Esophagus squamous epithelium (tissue), 5 donors: ENCODE results near the gene OGN. TPM values are rescaled to one million over a fixed set of nuclear protein-coding genes. Genes with fewer than 3 reads are reported as not detected.
A peak's percentile ranks its signal among the peaks of the same experiment; 100 is the strongest.

Experiments used
- DNase-seq: peaks from one replicate; lab custom pipeline; 2025; lab: John Stamatoyannopoulos, UW
- H3K27ac ChIP-seq, 4 donors: fragments of 200-600 bp; sonication (generic); one replicate each; pipeline ENCODE4 v1.5.1; 2016 to 2019; ENCODE audit warnings: mild to moderate bottlenecking in 1 of 4
- H3K27me3 ChIP-seq, 4 donors: fragments of 200-600 bp; sonication (generic); 1 replicate in 3 of 4; 2 replicates in 1 of 4; pipeline versions ENCODE4 v1.5.1 to v1.6.0; 2017 to 2021; ENCODE audit warnings: antibody characterized with exemption in 1 of 4
- H3K36me3 ChIP-seq, 3 donors: fragments of 200-600 bp; sonication (generic); one replicate each; pipeline ENCODE4 v1.5.1; 2016 to 2019
- H3K4me1 ChIP-seq, 3 donors: fragments of 200-600 bp; sonication (generic); one replicate each; pipeline ENCODE4 v1.5.1; 2017 to 2019
- H3K4me3 ChIP-seq, 4 donors: fragments of 200-600 bp; sonication (generic); 1 replicate in 3 of 4; 2 replicates in 1 of 4; pipeline ENCODE4 v1.5.1; 2016 to 2019; ENCODE audit warnings: mild to moderate bottlenecking in 2 of 4, moderate library complexity in 1 of 4
- H3K9me3 ChIP-seq, 3 donors: fragments of 200-600 bp; sonication (generic); one replicate each; pipeline ENCODE4 v1.5.1; 2016 to 2019
- POLR2A ChIP-seq, 4 donors: fragments of 450-650 bp; IDR thresholded peaks; one replicate each; pipeline ENCODE4 v1.6.1; 2017; ENCODE audit warnings: antibody characterized with exemption in 4 of 4, mild to moderate bottlenecking in 4 of 4, moderate library complexity in 3 of 4
- WGBS, 2 donors: methylation state at CpG; one replicate each; pipeline ENCODE4 v1.1.5; 2018; 5-methylcytosine and 5-hydroxymethylcytosine counted together
- intact Hi-C: fragments of 100-400 bp; cut with DNase I; formaldehyde crosslinking; loops from one replicate; pipeline ENCODE4 v1.15.0; 2022
- total RNA-seq, 4 donors: library from RNA; depleted of rRNA; stranded (reverse); fragments of >200 nt; gene quantifications; one replicate each; pipeline ENCODE4 v1.1.0, GENCODE V29; 2016
- TF ChIP-seq, protein P1 (sequence below), 6 experiments: fragments of 450-650 bp in 4 of 6; fragments of 200-600 bp in 2 of 6; sonication (generic) in 2 of 6; IDR thresholded peaks; one replicate each; pipeline ENCODE4 v1.5.1; 2016 to 2019; ENCODE audit warnings: antibody characterized with exemption in 6 of 6, mild to moderate bottlenecking in 4 of 6, moderate library complexity in 4 of 6
- donor health status: DM: yes; HTN: yes; CAD: no.

OGN gene
- total RNA-seq, 4 donors from 2014 or later: 0.76 to 23.3 (median 3.1) TPM

DNA sequence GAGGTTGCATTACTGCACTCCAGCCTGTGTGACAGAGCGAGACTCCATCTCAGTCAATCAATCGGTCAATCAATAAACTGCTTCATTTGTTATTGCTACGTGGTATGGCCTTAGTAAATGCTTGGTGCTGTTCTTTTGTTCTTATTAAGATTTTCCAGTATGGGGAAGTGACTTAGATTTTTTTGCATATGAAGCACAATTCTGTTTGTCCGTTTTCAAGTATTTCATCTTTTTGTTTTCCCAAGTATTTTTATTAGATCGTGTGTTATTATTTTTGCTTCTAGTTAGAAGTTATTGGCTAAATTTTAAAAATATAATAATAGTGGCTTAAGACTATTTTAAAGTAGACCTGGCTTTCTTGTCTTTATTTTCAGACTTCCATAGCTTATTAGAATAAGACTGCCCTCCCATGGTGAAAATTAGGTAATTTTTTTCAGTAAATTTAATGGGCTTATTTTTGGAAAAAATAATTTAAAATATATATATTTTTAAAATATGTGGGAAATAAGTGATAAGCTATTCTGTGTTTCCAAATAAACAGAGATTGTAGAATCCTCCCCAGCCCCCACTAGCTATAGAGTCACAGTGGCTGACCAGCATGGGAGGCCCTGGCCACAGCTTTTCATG, 34.6 kb upstream of the OGN start:
- Histone ChIP-seq H3K4me1 (no peaks in the 10 kb centered on the region), H3K4me3 (no peak overlapping the region), H3K36me3 (no peaks in the 10 kb centered on the region), H3K27ac (no peak overlapping the region), H3K27me3 (no peaks in the 10 kb centered on the region), H3K9me3 (no peaks in the 10 kb centered on the region)
- DNase-seq: no peak
- TF ChIP-seq, protein P1, sequence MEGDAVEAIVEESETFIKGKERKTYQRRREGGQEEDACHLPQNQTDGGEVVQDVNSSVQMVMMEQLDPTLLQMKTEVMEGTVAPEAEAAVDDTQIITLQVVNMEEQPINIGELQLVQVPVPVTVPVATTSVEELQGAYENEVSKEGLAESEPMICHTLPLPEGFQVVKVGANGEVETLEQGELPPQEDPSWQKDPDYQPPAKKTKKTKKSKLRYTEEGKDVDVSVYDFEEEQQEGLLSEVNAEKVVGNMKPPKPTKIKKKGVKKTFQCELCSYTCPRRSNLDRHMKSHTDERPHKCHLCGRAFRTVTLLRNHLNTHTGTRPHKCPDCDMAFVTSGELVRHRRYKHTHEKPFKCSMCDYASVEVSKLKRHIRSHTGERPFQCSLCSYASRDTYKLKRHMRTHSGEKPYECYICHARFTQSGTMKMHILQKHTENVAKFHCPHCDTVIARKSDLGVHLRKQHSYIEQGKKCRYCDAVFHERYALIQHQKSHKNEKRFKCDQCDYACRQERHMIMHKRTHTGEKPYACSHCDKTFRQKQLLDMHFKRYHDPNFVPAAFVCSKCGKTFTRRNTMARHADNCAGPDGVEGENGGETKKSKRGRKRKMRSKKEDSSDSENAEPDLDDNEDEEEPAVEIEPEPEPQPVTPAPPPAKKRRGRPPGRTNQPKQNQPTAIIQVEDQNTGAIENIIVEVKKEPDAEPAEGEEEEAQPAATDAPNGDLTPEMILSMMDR (IDR thresholded peaks at IDR 0.05): peak in 3 of 6 experiments; percentile 20 to 31 (median 24)
- no peak for TF ChIP-seq POLR2A (IDR thresholded peaks at IDR 0.05)
- WGBS, 2 donors: 74 to 84% methylated on average over 5 of the region's 5 CpGs
- intact Hi-C loops: no loop called here

DNA sequence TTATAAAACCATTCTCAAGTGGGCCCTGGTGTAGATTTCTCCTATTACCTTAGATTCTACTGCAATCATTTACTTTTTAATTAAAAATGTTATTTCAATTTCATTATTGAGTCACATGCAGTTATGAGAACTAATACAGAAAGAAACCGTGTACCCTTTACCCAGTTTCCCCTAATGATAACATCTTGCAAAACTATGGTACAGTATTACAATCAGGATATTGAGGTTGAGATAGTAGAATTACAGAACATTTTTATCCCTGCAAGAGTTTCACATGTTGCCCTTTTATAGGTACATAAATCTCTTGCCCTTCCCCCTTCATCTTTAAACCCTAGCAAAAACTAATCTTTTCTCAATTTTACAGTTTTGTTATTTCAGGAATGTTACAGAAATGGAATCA, 30.9 kb upstream of the OGN start:
- TF ChIP-seq, protein P1 (IDR thresholded peaks at IDR 0.05): no peak
- no peak for TF ChIP-seq POLR2A (IDR thresholded peaks at IDR 0.05)
- H3K36me3 ChIP-seq: no peaks in the 10 kb centered on the region
- no peaks in the 10 kb centered on the region for H3K4me1 ChIP-seq
- no peaks in the 10 kb centered on the region for H3K9me3 ChIP-seq
- no peak for DNase-seq
- no peaks in the 10 kb centered on the region for H3K27me3 ChIP-seq
- no peak overlapping the region for H3K4me3 ChIP-seq
- H3K27ac ChIP-seq: no peak overlapping the region
- intact Hi-C loops: no loop called here
- 75 to 90% methylated on average over 1 of the region's 1 CpG for WGBS, 2 donors

DNA sequence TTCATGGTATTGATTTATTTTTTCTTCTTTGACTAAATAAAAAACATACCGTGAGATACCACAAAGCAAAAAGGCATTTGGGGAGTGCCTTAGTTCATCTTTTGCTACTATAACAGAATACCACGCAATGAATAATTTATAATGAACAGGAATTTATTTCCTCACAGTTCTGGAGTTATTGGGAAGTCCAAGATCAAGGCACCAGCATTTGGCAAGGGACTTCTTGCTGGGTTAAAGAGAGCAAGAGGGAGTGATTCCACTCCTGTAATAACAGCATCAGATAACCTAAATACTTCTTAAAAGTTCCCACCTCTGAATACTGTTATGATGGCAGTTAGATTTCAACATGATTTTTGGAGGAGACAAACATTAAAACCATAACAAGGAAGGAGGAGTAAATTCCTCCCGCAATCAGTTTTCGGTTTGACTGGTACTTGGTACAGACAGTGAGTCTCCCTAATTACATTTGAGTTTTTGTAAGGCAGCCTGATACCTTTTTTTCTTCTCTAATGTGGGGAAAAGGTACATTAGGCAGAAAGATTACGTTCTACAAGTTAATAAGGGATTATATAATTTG, 28.7 kb upstream of the OGN start:
- Histone ChIP-seq H3K4me1 (no peaks in the 10 kb centered on the region), H3K27me3 (no peaks in the 10 kb centered on the region), H3K4me3 (no peak overlapping the region), H3K9me3 (no peaks in the 10 kb centered on the region), H3K36me3 (no peaks in the 10 kb centered on the region), H3K27ac (peak overlapping the region in 2 of 4 donors; percentile 35 to 50)
- no peak for DNase-seq
- TF ChIP-seq, protein P1 (IDR thresholded peaks at IDR 0.05): no peak
- TF ChIP-seq POLR2A (IDR thresholded peaks at IDR 0.05): no peak
- intact Hi-C loops: no loop called here
- WGBS, 2 donors: 76 to 90% methylated on average over 5 of the region's 5 CpGs

DNA sequence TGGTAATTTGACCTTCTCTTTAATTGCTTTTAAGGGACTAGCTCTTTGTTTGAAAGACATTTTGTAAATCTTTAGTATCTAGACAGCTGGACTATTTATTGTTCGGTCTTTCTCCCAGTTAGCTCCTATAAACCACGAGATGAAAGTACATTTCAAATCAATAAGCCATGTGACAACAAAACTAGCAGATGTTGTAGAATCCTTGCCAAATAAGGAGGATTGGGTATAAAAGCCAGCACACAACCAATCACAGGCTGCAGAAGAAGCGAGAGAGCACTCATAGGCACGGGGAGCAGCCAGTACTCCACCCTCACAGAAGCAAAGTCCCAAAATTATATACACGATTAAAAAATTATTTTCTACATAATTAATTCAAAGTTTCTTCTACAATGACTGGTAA, 28.0 kb upstream of the OGN start:
- Histone ChIP-seq H3K4me3 (no peak overlapping the region), H3K4me1 (no peaks in the 10 kb centered on the region), H3K27ac (peak overlapping the region in 1 of 4 donors; percentile 50), H3K9me3 (no peaks in the 10 kb centered on the region), H3K36me3 (no peaks in the 10 kb centered on the region), H3K27me3 (no peaks in the 10 kb centered on the region)
- 64 to 84% methylated on average over 5 of the region's 5 CpGs for WGBS, 2 donors
- DNase-seq: no peak
- TF ChIP-seq, protein P1 (IDR thresholded peaks at IDR 0.05): no peak
- no peak for TF ChIP-seq POLR2A (IDR thresholded peaks at IDR 0.05)
- intact Hi-C loops: no loop called here

DNA sequence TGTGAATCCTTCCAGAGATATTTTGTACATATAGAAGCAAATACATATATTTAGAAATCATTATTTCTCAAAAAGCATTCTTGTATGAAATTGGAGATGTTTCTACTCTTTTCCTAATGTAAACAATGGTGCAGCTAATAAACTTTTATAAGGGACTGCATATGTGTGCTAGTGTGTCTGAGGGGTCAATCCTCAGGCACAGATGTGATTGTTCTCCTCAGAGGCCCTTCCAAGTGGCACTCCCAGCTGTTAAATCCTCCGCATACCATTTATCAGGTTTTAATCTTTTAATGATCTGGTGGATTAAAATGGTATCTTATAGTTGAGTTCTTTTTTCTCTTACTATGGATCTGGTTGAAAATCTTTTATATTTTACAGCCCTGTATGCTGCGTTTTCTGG, 25.5 kb upstream of the OGN start:
- Histone ChIP-seq H3K27me3 (no peaks in the 10 kb centered on the region), H3K36me3 (no peaks in the 10 kb centered on the region), H3K4me3 (no peak overlapping the region), H3K4me1 (peaks cover 0 to 12% (median 0%) of the 10 kb centered on the region in 3 donors), H3K27ac (no peak overlapping the region), H3K9me3 (no peaks in the 10 kb centered on the region)
- WGBS, 2 donors: 90 to 92% methylated on average over 2 of the region's 2 CpGs
- TF ChIP-seq, protein P1 (IDR thresholded peaks at IDR 0.05): no peak
- TF ChIP-seq POLR2A (IDR thresholded peaks at IDR 0.05): no peak
- DNase-seq: no peak
- intact Hi-C loops: no loop called here
